Testis (tissue), 3 donors: ENCODE data around the gene MARK2. TPM values are rescaled to one million over a fixed set of nuclear protein-coding genes. Genes with fewer than 3 reads are reported as not detected.
A peak's percentile ranks its signal among the peaks of the same experiment; 100 is the strongest.

Experiments
- DNase-seq: peaks from one replicate; pipeline ENCODE4 v3.0.0-alpha.2; 2019
- H3K27ac ChIP-seq, 2 donors: fragments of 200-600 bp; sonication (generic); one replicate each; pipeline ENCODE4 v1.5.1; 2019
- H3K27me3 ChIP-seq: fragments of 200-600 bp; sonication (generic); one replicate; pipeline ENCODE4 v1.5.1; 2019
- H3K36me3 ChIP-seq: fragments of 200-600 bp; sonication (generic); one replicate; pipeline ENCODE4 v1.5.1; 2017; ENCODE audit warnings: low read depth; ENCODE audit errors: missing control alignments
- H3K4me1 ChIP-seq: fragments of 200-600 bp; sonication (generic); one replicate; pipeline ENCODE4 v1.5.1; 2019
- H3K4me3 ChIP-seq, 2 donors: fragments of 200-600 bp; sonication (generic); one replicate each; pipeline ENCODE4 v1.5.1; 2017 to 2019
- H3K9me3 ChIP-seq: fragments of 200-600 bp; sonication (generic); one replicate; pipeline ENCODE4 v1.5.1; 2017
- POLR2A ChIP-seq: fragments of 450-650 bp; IDR thresholded peaks from one replicate; pipeline ENCODE4 v1.6.1; 2017; ENCODE audit warnings: antibody characterized with exemption, mild to moderate bottlenecking, moderate library complexity
- WGBS, 2 donors: methylation state at CpG; one replicate each; pipeline ENCODE4 v1.1.5; 2018; 5-methylcytosine and 5-hydroxymethylcytosine counted together
- intact Hi-C: fragments of 100-400 bp; cut with DNase I; formaldehyde crosslinking; loops from one replicate; pipeline ENCODE4 v1.15.1; 2023; ENCODE audit warnings: low total_unique reads
- polyA plus RNA-seq: library from polyadenylated mRNA; stranded (reverse); fragments of 350-450 nt; fragmentation: Illumina TruSeq; extraction: RNeasy Lipid Tissue Mini Kit (QIAGEN cat#74804); gene quantifications from one replicate; pipeline ENCODE4 v1.2.3, GENCODE V29; 2014; ENCODE audit warnings: low read depth, low replicate concordance; ENCODE audit not compliant: insufficient read depth
- total RNA-seq, 2 donors: library from RNA; depleted of rRNA; stranded (reverse); fragments of >200 nt; gene quantifications; one replicate each; pipeline ENCODE4 v1.2.3, GENCODE V29; 2016
- TF ChIP-seq, protein P1 (sequence below), 3 experiments: fragments of 450-650 bp in 2 of 3; fragments of 200-600 bp in 1 of 3; sonication (generic) in 1 of 3; IDR thresholded peaks; one replicate each; pipeline ENCODE4 v1.5.1; 2016 to 2019; ENCODE audit warnings: antibody characterized with exemption in 3 of 3, mild to moderate bottlenecking in 2 of 3, moderate library complexity in 1 of 3

MARK2 gene
- total and polyA plus RNA-seq, 3 donors from 2014 or later, result 24.7 to 52.8 (median 51.7) TPM

- no peak for DNase-seq
- Histone ChIP-seq H3K4me3 (no peak overlapping the region), H3K27me3 (no peaks in the 10 kb centered on the region), H3K4me1 (peaks cover 22% of the 10 kb centered on the region), H3K36me3 (no peaks in the 10 kb centered on the region), H3K27ac (no peak overlapping the region), H3K9me3 (no peaks in the 10 kb centered on the region)
- no peak for TF ChIP-seq POLR2A
- TF ChIP-seq, protein P1, sequence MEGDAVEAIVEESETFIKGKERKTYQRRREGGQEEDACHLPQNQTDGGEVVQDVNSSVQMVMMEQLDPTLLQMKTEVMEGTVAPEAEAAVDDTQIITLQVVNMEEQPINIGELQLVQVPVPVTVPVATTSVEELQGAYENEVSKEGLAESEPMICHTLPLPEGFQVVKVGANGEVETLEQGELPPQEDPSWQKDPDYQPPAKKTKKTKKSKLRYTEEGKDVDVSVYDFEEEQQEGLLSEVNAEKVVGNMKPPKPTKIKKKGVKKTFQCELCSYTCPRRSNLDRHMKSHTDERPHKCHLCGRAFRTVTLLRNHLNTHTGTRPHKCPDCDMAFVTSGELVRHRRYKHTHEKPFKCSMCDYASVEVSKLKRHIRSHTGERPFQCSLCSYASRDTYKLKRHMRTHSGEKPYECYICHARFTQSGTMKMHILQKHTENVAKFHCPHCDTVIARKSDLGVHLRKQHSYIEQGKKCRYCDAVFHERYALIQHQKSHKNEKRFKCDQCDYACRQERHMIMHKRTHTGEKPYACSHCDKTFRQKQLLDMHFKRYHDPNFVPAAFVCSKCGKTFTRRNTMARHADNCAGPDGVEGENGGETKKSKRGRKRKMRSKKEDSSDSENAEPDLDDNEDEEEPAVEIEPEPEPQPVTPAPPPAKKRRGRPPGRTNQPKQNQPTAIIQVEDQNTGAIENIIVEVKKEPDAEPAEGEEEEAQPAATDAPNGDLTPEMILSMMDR (IDR thresholded peaks at IDR 0.05), result no peak
- 92% methylated on average over 3 of the region's 3 CpGs for WGBS, 2 donors
- intact Hi-C loops, result no loop called here
Observed at GRCh38 chr11:63853476-63853875, 14.6 kb downstream of the MARK2 start.

GRCh38 chr11:63854696-63855095 is 15.8 kb downstream of the MARK2 start:
- 98% methylated on average over 4 of the region's 4 CpGs for WGBS, 2 donors
- Histone ChIP-seq H3K27me3 (no peaks in the 10 kb centered on the region), H3K9me3 (no peaks in the 10 kb centered on the region), H3K27ac (no peak overlapping the region), H3K4me1 (peaks cover 30% of the 10 kb centered on the region), H3K36me3 (no peaks in the 10 kb centered on the region), H3K4me3 (no peak overlapping the region)
- TF ChIP-seq, protein P1 (IDR thresholded peaks at IDR 0.05), result no peak
- TF ChIP-seq POLR2A, result no peak
- intact Hi-C loops, result no loop called here
- DNase-seq, result no peak

GRCh38 chr11:63855975-63856374 is 17.1 kb downstream of the MARK2 start:
- Histone ChIP-seq H3K4me3 (no peak overlapping the region), H3K27me3 (no peaks in the 10 kb centered on the region), H3K4me1 (peaks cover 24% of the 10 kb centered on the region), H3K27ac (no peak overlapping the region), H3K36me3 (no peaks in the 10 kb centered on the region), H3K9me3 (no peaks in the 10 kb centered on the region)
- WGBS, 2 donors, result 86 to 93% methylated on average over 2 of the region's 2 CpGs
- DNase-seq, result no peak
- no peak for TF ChIP-seq POLR2A
- TF ChIP-seq, protein P1 (IDR thresholded peaks at IDR 0.05), result no peak
- intact Hi-C loops, result no loop called here

DNA sequence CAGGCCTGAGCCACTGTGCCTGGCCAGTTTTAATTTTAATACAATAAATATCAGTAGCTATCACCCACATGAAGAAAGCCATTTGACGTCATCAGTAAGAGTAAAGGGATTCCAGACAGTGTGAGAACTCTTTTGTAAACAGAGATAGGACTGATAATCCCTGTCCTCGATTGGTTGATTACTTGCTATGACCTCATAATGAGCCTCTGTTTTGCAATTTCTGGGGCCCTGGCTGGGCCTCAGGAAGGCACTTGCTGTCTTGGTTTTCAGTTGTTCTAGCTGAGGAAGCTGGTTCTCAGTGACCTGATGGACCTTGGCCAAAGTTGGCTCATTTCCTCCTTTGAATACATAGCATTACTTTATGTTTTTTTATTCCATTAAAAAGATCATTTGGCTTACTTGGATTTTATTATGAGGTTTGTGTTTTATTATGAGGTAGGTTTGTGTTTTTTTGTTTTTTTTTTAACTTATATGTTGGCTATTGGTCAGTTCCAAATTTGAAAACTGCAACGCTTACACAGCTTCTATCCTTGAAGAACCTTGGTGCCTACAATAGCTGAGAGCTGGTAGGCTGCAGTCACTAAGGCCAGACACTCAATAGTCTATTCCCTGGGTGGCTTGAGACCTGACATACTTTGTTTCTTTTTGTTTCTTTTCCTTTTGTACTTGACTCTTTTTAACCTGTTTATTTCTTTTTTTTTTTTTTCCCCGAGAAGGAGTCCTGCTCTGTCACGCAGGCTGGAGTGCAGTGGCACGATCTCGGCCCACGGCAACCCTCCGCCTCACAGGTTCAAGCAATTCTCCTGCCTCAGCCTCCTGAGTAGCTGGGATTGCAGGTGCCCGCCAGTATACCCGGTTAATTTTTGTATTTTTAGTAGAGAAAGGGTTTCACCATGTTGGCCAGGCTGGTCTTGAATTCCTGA is 20.0 kb downstream of the MARK2 start:
- no peak for TF ChIP-seq POLR2A
- TF ChIP-seq, protein P1 (IDR thresholded peaks at IDR 0.05), result no peak
- intact Hi-C loops, result no loop called here
- DNase-seq, result peak; percentile 68
- H3K27me3 ChIP-seq, result no peaks in the 10 kb centered on the region
- peak overlapping the region; percentile 53 to 68 for H3K27ac ChIP-seq
- no peaks in the 10 kb centered on the region for H3K36me3 ChIP-seq
- 57 to 61% methylated on average over 11 of the region's 11 CpGs for WGBS, 2 donors
- peaks cover 14% of the 10 kb centered on the region for H3K4me1 ChIP-seq
- no peak overlapping the region for H3K4me3 ChIP-seq
- H3K9me3 ChIP-seq, result no peaks in the 10 kb centered on the region
